Measurements from ENCODE around the gene DCAF4.
A peak's percentile ranks its signal among the peaks of the same experiment; 100 is the strongest.

Gene DCAF4

DNA sequence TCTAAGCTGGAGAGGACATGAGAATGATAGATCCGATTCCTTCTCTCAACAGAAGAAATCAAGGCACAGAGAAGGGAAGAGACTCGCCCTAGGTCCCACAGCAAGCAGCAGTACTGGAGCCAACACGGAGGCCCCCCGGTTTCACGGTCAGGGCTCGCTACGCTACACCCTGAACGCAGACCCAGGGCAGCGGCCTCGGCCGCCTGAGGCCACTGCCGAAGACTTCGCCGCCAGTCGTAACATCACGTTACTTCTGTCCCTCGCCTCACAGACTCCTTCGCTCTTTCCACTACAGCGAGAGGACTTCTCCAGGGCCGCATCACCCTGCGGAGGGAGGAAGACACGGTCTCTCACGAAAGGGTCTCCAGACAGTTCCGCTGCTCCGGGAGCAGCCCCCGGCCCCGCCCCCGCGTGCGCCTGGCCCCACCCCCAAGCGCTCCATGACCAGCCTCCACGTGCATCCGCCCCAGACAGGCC, 411 bp upstream of the DCAF4 start:
- H3K4me3 ChIP-seq (ENCODE audit: low read depth, low read length): peak overlapping the region; percentile 79
- TF ChIP-seq, protein P1, sequence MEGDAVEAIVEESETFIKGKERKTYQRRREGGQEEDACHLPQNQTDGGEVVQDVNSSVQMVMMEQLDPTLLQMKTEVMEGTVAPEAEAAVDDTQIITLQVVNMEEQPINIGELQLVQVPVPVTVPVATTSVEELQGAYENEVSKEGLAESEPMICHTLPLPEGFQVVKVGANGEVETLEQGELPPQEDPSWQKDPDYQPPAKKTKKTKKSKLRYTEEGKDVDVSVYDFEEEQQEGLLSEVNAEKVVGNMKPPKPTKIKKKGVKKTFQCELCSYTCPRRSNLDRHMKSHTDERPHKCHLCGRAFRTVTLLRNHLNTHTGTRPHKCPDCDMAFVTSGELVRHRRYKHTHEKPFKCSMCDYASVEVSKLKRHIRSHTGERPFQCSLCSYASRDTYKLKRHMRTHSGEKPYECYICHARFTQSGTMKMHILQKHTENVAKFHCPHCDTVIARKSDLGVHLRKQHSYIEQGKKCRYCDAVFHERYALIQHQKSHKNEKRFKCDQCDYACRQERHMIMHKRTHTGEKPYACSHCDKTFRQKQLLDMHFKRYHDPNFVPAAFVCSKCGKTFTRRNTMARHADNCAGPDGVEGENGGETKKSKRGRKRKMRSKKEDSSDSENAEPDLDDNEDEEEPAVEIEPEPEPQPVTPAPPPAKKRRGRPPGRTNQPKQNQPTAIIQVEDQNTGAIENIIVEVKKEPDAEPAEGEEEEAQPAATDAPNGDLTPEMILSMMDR (IDR thresholded peaks at IDR 0.05; ENCODE audit: low read depth, low read length, missing control alignments): no peak
- DNase-seq (ENCODE audit: low read depth): no peak

DNA sequence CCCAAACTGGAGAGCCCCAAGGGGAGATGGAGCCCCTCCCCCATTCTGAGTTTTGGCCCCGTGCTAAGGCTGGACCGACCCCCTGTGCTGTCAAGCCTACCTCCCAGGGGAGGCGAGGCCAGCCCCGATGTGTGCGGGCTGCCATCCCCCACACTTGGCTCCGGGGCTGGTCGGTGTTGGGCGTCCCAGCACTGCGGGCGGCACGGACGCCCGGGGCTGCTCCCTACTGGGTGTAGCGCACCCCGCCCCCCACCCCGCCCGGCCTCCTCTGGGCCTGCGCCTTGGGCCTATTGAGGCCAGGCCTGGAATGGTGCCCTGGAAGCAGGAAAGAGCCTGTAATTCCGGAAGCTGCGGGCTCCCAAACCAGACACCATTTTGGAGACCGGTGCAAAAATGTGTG, 2.6 kb downstream of the DCAF4 start:
- no peak for DNase-seq (ENCODE audit: low read depth)
- TF ChIP-seq, protein P1 (IDR thresholded peaks at IDR 0.05; ENCODE audit: low read depth, low read length, missing control alignments): no peak
- no peak overlapping the region for H3K4me3 ChIP-seq (ENCODE audit: low read depth, low read length)

DNA sequence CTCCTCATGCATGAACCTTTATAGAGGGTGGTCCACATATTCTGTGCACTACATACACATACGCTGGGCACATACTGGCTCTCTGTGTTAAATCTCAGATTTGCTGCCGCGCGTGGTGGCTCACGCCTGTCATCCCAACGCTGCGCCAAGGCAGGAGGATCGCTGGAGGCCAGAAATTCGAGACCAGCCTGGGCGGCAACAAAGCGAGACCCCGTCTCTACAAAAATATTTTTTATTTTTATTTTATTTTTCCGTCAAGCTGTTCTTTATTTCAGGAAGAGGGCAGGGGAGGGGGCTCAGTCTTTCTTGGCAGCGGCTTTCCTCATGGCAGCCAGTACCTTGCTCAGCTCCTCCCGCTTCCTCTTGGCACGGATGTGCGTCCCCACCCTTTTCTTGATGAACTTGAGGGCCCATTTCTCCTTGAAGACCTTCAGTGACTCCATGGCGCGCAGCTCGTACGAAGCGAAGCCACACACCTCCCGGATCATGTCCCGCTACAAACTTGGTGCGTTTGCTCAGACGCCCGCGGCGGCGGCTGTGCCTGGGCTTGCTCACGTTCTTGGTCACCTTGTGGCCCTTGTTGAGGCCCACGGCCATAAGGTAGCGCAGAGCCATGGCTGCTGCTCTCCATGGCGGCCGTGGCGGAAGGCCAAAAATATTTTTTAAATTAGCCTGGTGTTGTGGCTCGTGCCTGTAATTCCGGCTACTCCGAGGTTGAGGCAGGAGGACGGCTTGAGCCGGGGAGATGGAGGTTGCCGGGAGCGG, 3.2 kb downstream of the DCAF4 start:
- no peak for DNase-seq (ENCODE audit: low read depth)
- TF ChIP-seq, protein P1 (IDR thresholded peaks at IDR 0.05; ENCODE audit: low read depth, low read length, missing control alignments): no peak

DNA sequence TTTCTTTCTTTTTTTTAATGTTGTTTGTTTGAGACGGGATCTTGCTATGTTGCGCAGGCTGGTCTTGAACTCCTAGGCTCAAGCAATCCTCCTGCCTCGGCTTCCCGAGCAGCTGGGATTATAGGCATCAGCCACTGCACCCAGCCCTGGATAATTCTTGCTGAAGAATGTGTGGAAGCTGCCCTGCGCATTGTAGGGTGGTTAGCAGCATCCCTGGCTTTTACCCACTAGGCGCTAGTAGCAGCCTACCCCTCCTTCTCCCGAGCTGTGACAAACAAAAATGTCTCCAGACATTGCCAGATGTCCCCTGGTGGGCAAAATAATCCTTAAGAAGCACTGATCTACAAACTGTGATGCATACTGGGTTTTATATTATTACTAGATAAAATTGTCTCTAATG, 6.6 kb downstream of the DCAF4 start:
- TF ChIP-seq, protein P1 (IDR thresholded peaks at IDR 0.05; ENCODE audit: low read depth, low read length, missing control alignments): no peak
- H3K4me3 ChIP-seq (ENCODE audit: low read depth, low read length): no peak overlapping the region
- DNase-seq (ENCODE audit: low read depth): no peak

More for the DNA sequence above, 3.2 kb downstream of the DCAF4 start:
- no peak overlapping the region for H3K4me3 ChIP-seq (ENCODE audit: low read depth, low read length)

DNA sequence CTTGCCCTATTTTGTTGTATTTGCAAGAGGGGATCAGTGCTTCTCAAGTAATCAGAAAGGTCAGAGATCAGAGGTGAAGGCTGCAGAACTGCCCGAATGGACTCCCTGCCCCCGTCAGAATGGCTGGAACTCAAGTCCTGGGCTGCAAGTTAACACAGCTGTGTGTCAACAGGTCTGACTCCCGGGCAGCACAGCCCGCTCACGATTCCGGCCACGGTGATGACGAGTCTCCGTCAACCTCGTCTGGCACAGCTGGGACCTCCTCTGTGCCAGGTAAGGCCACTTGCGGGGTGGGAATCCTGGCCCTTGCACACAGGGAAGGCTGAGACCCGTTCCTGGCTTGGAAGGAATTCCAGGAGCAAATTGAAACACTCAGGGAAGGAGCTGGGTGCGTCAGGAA, 13.4 kb downstream of the DCAF4 start:
- H3K4me3 ChIP-seq (ENCODE audit: low read depth, low read length): no peak overlapping the region
- TF ChIP-seq, protein P1 (IDR thresholded peaks at IDR 0.05; ENCODE audit: low read depth, low read length, missing control alignments): no peak
- DNase-seq (ENCODE audit: low read depth): no peak

DNA sequence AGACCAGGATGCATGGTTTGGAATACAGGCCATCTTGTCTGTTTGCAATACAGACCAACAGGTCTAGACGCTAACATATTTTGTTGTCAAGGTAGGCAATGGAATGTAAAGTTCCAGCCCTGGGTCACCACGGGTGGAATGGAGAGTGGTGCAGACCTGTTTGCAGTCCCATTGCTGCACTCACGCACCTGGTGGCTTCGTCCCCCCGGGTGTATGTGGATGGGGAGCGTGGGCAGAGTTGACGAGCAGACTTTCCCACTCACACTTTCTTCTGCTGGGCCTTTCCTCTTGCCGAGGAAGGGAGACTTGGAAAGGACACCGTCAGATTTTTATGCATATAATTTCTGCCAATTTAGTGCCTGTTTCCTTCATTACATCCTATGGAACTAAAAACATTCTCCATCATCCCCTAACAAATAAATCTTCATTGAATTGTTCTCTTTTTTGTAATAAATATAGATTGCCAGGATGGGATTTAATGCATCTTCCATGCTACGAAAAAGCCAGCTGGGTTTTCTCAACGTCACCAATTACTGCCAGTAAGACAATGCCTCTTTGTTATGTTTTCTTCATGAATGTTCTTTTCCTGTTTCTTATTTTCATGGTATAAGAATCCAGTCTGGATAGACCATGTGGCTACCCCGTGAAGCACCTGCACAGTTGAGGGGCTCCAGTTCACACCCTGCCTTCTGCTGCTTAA, 15.2 kb downstream of the DCAF4 start:
- DNase-seq (ENCODE audit: low read depth): no peak
- TF ChIP-seq, protein P1 (IDR thresholded peaks at IDR 0.05; ENCODE audit: low read depth, low read length, missing control alignments): no peak

More for the DNA sequence above, 15.2 kb downstream of the DCAF4 start:
- H3K4me3 ChIP-seq (ENCODE audit: low read depth, low read length): no peak overlapping the region

All from GM12864 (cell line).